ENCODE measurements around the gene C5orf22.

DNA sequence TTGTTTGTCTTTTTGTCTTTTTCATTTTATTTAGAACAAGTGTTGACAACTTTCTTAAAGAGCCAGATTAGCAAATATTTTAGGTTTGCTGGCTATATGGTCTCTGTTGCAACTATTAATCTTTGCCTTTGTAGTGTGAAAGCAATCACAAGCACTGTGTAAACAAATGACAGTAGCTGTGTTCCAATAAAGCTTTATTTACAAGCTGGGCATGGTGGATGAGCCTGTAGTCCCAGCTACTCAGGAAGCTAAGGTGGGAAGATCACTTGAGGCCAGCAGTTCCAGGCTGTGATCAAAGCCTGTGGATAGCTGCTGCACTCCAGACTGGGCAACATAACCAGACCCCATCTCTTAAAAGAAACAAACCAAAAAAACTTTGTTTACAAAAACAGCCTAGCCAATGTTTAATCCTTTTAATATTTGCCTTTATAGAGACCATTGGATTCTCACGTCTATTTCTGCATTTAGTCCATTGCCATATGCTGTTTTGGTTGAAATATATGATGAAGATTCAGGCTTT, 2.5 kb downstream of the C5orf22 start:
- TF ChIP-seq, protein P1, sequence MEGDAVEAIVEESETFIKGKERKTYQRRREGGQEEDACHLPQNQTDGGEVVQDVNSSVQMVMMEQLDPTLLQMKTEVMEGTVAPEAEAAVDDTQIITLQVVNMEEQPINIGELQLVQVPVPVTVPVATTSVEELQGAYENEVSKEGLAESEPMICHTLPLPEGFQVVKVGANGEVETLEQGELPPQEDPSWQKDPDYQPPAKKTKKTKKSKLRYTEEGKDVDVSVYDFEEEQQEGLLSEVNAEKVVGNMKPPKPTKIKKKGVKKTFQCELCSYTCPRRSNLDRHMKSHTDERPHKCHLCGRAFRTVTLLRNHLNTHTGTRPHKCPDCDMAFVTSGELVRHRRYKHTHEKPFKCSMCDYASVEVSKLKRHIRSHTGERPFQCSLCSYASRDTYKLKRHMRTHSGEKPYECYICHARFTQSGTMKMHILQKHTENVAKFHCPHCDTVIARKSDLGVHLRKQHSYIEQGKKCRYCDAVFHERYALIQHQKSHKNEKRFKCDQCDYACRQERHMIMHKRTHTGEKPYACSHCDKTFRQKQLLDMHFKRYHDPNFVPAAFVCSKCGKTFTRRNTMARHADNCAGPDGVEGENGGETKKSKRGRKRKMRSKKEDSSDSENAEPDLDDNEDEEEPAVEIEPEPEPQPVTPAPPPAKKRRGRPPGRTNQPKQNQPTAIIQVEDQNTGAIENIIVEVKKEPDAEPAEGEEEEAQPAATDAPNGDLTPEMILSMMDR (IDR thresholded peaks at IDR 0.05; ENCODE audit: low read length) = no peak
- TF ChIP-seq EZH2 (optimal IDR thresholded peaks at IDR 0.05; ENCODE audit: low read depth, low read length) = no peak
- TF ChIP-seq EZH2phosphoT487 (IDR thresholded peaks at IDR 0.05; ENCODE audit: low read length) = no peak
